A549 (cell line): ENCODE measurements around the gene PGPEP1.

Source experiments
- CTCF ChIP-seq: fragments of >200 bp; sonication (Bioruptor Twin); formaldehyde crosslinking; IDR thresholded peaks from 3 replicates; pipeline ENCODE4 v1.5.1; 2016
- EHMT2 ChIP-seq: fragments of 200-600 bp; sonication (generic); IDR thresholded peaks from 2 replicates; pipeline ENCODE4 v1.6.1; 2016; ENCODE audit warnings: antibody characterized with exemption, low read depth, mild to moderate bottlenecking, moderate library complexity
- ELK1 ChIP-seq: fragments of 150-350 bp; IDR thresholded peaks from 2 replicates; pipeline ENCODE4 v1.6.1; 2014; ENCODE audit warnings: low read depth, mild to moderate bottlenecking, low read length
- EP300 ChIP-seq, 2 experiments: fragments of >200 bp; sonication (Bioruptor Twin); formaldehyde crosslinking; IDR thresholded peaks; 2 replicates in 1 of 2; 3 replicates in 1 of 2; pipeline ENCODE4 v1.6.1; 2016 to 2017
- FOSL2 ChIP-seq, 2 experiments: fragments of 450-650 bp in 1 of 2; fragments of >200 bp in 1 of 2; sonication (Bioruptor Twin) in 1 of 2; formaldehyde crosslinking; IDR thresholded peaks; 2 replicates each; pipeline versions ENCODE4 v1.5.0 to v1.6.1; 2016 to 2020; ENCODE audit warnings: mild to moderate bottlenecking in 1 of 2, moderate library complexity in 1 of 2
- JUN ChIP-seq, 2 experiments: fragments of >200 bp; sonication (Bioruptor Twin); formaldehyde crosslinking; IDR thresholded peaks; 2 replicates in 1 of 2; 3 replicates in 1 of 2; pipeline ENCODE4 v1.6.1; 2016 to 2017
- KDM1A ChIP-seq: fragments of 200-600 bp; sonication (generic); IDR thresholded peaks from 2 replicates; pipeline ENCODE4 v1.6.1; 2016; ENCODE audit warnings: low read depth, mild to moderate bottlenecking
- NFE2L2 ChIP-seq: fragments of 150-350 bp; conservative IDR thresholded peaks from 2 replicates; pipeline ENCODE4 v1.6.1; 2014; ENCODE audit warnings: low read length
- POLR2A ChIP-seq: IDR thresholded peaks from 2 replicates; pipeline ENCODE4 v1.6.1; 2012; ENCODE audit warnings: mild to moderate bottlenecking, low read length
- REST ChIP-seq: fragments of 200-600 bp; sonication (generic); IDR thresholded peaks from 2 replicates; pipeline ENCODE4 v1.6.1; 2016; ENCODE audit warnings: antibody characterized with exemption, mild to moderate bottlenecking, moderate library complexity
- RFX5 ChIP-seq: fragments of 450-650 bp; IDR thresholded peaks from 2 replicates; pipeline ENCODE4 v1.7.1; 2014; ENCODE audit warnings: antibody characterized with exemption, mild to moderate bottlenecking, moderate library complexity
- USF2 ChIP-seq: fragments of 450-650 bp; IDR thresholded peaks from 2 replicates; pipeline ENCODE4 v1.6.1; 2014; ENCODE audit warnings: antibody characterized with exemption

- TF ChIP-seq USF2 (peak; percentile 65), POLR2A (no peak), CTCF (no peak), EHMT2 (no peak), RFX5 (no peak), ELK1 (no peak), FOSL2 (IDR thresholded peaks at IDR 0.05) (no peak), FOSL2 (CRISPR knock-in tag; IDR thresholded peaks at IDR 0.05) (0 out of 2 replicates have a peak, but pooled peaks have one; percentile 10), KDM1A (no peak), EP300 (IDR thresholded peaks at IDR 0.05) (no peak), NFE2L2 (no peak), REST (no peak), JUN (IDR thresholded peaks at IDR 0.05) (no peak)
Measured at GRCh38 chr19:18340990-18341868, 831 bp downstream of the PGPEP1 start.
